Measurements from ENCODE around the gene PTPN21.

The PTPN21 gene

DNA sequence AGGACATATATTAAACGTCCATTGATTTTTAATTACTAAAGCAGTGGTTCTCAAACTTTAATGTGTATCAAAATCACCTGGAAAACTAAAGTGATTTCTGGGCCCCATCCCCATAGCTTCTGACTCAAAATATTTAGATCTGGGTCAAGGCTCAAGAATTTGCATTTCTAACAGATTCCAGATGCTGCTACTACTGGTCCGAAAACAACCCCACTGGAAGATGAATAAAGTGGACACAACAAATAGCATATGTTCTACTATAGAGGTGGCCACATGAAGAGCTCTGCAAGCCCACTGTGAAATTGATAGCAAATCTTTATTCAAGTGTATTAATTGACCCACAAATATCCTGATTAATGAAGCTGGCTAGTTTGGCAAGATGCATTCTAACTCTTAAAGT, 99.9 kb downstream of the PTPN21 start:
- TF ChIP-seq, protein P1, sequence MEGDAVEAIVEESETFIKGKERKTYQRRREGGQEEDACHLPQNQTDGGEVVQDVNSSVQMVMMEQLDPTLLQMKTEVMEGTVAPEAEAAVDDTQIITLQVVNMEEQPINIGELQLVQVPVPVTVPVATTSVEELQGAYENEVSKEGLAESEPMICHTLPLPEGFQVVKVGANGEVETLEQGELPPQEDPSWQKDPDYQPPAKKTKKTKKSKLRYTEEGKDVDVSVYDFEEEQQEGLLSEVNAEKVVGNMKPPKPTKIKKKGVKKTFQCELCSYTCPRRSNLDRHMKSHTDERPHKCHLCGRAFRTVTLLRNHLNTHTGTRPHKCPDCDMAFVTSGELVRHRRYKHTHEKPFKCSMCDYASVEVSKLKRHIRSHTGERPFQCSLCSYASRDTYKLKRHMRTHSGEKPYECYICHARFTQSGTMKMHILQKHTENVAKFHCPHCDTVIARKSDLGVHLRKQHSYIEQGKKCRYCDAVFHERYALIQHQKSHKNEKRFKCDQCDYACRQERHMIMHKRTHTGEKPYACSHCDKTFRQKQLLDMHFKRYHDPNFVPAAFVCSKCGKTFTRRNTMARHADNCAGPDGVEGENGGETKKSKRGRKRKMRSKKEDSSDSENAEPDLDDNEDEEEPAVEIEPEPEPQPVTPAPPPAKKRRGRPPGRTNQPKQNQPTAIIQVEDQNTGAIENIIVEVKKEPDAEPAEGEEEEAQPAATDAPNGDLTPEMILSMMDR (IDR thresholded peaks at IDR 0.05; ENCODE audit: low read depth, low read length, missing control alignments): no peak
- DNase-seq (ENCODE audit: low read depth): no peak
- H3K4me3 ChIP-seq (ENCODE audit: low read depth, low read length): no peak overlapping the region

GRCh38 chr14:88452231-88452630, 102.6 kb downstream of the PTPN21 start:
- TF ChIP-seq, protein P1 (IDR thresholded peaks at IDR 0.05; ENCODE audit: low read depth, low read length, missing control alignments): no peak
- no peak for DNase-seq (ENCODE audit: low read depth)

DNA sequence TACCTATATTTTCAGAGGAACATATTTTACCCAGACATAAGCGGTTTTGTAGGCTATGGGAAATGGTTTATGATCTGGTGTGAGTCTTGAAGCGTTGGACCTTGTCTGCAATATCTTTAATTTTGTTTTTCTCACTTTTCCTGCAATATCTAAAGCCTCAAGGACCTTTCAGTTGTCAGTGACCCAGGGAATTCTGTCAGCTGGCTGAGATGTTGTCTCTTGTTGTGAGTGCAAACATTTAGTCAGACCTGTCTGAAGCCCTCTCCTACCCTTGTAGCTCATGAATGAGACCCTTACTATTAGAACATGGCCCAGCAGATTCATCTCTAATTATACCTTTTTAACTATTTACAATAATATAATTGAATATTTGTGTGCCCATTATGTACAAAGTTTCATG, 115.7 kb downstream of the PTPN21 start:
- H3K4me3 ChIP-seq (ENCODE audit: low read depth, low read length): no peak overlapping the region
- DNase-seq (ENCODE audit: low read depth): no peak
- TF ChIP-seq, protein P1 (IDR thresholded peaks at IDR 0.05; ENCODE audit: low read depth, low read length, missing control alignments): no peak

More at GRCh38 chr14:88452231-88452630, 102.6 kb downstream of the PTPN21 start:
- H3K4me3 ChIP-seq (ENCODE audit: low read depth, low read length): no peak overlapping the region

DNA sequence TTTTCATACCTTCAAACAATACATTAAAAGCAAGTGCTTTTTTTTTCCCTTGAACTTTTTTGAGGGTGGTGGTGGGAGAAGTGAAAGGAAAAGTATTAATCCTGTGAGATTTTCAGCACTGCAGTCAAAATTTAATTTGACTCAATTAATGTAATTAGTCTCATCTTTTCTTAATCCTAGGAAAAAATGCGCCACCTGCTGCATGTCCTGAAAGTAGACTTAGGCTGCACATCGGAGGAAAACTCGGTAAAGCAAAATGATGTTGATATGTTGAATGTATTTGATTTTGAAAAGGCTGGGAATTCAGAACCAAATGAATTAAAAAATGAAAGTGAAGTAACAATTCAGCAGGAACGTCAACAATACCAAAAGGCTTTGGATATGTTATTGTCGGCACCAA, 117.1 kb downstream of the PTPN21 start:
- TF ChIP-seq, protein P1 (IDR thresholded peaks at IDR 0.05; ENCODE audit: low read depth, low read length, missing control alignments): no peak
- no peak for DNase-seq (ENCODE audit: low read depth)
- H3K4me3 ChIP-seq (ENCODE audit: low read depth, low read length): no peak overlapping the region

GRCh38 chr14:88430976-88431375, 123.8 kb downstream of the PTPN21 start:
- DNase-seq (ENCODE audit: low read depth): no peak
- TF ChIP-seq, protein P1 (IDR thresholded peaks at IDR 0.05; ENCODE audit: low read depth, low read length, missing control alignments): no peak
- no peak overlapping the region for H3K4me3 ChIP-seq (ENCODE audit: low read depth, low read length)

DNA sequence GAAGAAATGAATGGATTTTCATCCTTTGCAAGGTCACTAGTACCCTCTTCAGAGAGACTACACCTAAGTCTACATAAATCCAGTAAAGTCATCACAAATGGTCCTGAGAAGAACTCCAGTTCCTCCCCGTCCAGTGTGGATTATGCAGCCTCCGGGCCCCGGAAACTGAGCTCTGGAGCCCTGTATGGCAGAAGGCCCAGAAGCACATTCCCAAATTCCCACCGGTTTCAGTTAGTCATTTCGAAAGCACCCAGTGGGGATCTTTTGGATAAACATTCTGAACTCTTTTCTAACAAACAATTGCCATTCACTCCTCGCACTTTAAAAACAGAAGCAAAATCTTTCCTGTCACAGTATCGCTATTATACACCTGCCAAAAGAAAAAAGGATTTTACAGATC, 128.5 kb downstream of the PTPN21 start:
- no peak for DNase-seq (ENCODE audit: low read depth)
- no peak overlapping the region for H3K4me3 ChIP-seq (ENCODE audit: low read depth, low read length)
- TF ChIP-seq, protein P1 (IDR thresholded peaks at IDR 0.05; ENCODE audit: low read depth, low read length, missing control alignments): no peak

DNA sequence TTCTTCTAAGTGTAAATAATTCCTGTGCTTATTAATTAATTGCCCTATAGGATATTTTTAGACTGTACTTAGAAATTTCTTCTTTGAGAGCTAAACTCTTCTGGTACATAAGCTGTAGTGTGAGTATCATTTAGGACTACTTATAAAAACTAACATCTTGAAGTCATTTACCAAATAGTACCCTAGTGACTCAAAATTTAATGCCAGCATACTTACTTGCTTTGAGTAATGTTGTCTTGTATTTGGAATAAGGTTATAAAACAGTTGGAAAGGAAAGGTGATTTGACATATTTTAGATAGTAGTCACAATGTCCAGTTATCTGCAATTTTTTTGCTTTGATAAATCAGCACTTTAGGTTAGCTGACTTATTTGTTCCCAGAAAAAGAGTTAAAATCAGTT, 130.2 kb downstream of the PTPN21 start:
- no peak overlapping the region for H3K4me3 ChIP-seq (ENCODE audit: low read depth, low read length)
- TF ChIP-seq, protein P1 (IDR thresholded peaks at IDR 0.05; ENCODE audit: low read depth, low read length, missing control alignments): no peak
- DNase-seq (ENCODE audit: low read depth): no peak

All from GM12864 (cell line).